ENCODE data around the gene NAGA.

- TF ChIP-seq CTCF (IDR thresholded peaks at IDR 0.05; ENCODE audit: poor library complexity) (no peak), EZH2 (IDR thresholded peaks at IDR 0.05; ENCODE audit: borderline replicate concordance) (no peak)
Observed at GRCh38 chr22:42010778-42011177, 59.8 kb downstream of the NAGA start.
